GM21447 (cell line): ENCODE results near the gene CD55.

Experiments used
- ATAC-seq: cut with Tn5 transposase; IDR thresholded peaks from one replicate; pipeline ENCODE4 v1.9.1; 2021; ENCODE audit not compliant: unreplicated experiment

CD55 gene

GRCh38 chr1:207329469-207329868 is 8.0 kb downstream of the CD55 start:
- no peak for ATAC-seq

DNA sequence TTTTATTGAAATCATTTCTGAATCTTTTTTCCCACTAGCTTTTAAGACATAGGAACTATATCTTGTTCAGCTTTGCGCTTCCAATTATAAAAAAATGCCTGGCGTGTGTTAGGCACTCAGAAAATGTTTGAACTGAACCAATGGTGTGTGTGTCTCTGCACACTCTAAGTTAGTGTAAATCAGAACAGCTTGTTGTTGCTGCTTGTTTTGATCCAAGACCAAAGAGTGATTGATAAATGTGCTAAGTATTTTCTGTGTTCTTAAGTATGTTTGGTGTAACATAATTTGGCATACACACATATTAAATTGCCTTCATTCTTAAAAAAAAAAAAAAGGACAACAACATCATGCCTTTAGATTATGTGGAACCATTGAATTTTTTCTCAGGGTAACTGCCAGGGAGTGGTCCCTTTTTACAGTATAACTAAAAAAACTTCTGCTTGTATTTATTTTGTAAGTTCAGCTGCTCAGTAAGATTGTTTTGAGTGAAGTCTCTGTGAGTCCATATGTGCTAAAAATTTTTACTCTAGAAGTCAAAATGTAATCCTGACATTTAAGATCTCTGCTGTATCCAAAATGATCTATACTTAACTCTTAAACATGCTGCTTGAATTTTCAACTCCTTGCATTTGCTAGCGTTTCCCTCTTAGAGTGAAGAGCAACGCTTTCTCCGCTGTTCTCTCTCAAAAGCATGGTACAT is 8.7 kb downstream of the CD55 start:
- no peak for ATAC-seq

DNA sequence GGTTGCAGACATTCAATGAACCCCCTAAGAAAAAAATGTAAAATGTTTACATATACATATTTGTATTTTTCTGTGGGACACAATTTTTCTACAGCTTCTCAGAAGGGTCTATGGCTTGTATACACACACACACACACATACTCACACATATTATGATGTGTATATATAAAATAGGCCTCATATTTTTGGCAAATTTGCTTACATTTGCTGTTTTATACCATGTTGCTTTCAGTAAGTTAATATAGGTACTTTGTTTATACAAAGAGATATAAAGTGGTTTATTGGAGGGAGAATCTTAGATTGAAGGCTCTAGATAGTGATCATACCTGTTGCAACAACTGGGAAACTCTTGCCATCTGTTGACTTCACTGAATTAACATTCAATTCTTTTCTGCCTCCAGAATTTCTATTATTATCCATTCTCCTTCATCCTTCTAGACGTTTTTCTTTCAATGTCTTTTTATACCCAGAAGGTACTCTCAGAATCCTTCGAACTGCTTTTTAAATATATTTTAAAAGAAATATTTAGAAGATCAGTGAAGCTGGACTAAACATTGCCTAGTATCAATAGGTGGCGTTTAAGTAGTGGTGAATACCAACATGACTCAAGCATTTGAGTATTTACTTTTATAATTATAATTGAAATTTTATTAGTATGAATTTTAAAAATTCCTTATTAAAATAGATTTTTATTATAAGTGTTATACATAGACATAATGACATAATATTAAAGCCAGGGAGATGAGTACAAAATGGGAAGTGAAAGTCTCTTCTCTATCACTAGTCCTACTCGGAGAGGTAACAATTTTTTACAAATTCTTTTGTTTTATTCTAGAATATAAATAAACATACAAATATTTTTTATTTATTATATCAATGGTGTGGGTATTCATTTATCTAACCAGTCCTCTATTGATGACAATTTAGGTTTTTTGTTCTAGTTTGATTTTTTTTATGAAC is 10.2 kb downstream of the CD55 start:
- no peak for ATAC-seq

DNA sequence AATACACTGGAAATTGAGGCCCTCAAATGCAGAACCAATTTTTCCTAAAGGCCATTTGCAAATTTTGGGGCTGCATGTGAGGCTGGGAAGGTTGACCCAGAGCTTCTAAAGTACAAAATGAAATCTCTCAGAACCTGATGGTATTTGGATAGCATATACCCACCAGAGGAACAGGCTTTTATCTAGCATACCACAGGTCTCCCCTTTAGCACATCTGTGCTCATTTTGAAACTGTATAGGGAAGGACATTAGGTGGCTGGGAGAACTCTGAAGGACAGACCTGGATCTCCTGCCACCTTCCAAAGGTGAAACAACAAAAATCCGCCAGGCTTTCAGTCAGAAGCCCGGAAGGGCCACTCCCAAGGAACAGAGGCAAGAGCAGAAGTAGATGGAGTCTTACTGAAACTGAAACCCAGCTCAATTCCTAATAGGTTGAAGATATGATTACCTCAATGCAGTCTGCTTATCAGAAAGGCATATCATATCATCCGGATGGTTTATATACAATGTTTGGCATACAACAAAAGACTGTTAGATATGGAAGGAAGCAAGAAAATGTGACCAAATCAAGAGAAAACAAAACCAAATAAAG is 11.6 kb downstream of the CD55 start:
- no peak for ATAC-seq

- no peak for ATAC-seq
Observed at GRCh38 chr1:207333620-207334019, 12.1 kb downstream of the CD55 start.

GRCh38 chr1:207334337-207334736 is 12.9 kb downstream of the CD55 start:
- no peak for ATAC-seq

GRCh38 chr1:207335138-207335537 is 13.7 kb downstream of the CD55 start:
- no peak for ATAC-seq

GRCh38 chr1:207335695-207336363 is 14.4 kb downstream of the CD55 start:
- ATAC-seq = peak; percentile 59

GRCh38 chr1:207336559-207337467 is 15.3 kb downstream of the CD55 start:
- peak; percentile 62 for ATAC-seq

DNA sequence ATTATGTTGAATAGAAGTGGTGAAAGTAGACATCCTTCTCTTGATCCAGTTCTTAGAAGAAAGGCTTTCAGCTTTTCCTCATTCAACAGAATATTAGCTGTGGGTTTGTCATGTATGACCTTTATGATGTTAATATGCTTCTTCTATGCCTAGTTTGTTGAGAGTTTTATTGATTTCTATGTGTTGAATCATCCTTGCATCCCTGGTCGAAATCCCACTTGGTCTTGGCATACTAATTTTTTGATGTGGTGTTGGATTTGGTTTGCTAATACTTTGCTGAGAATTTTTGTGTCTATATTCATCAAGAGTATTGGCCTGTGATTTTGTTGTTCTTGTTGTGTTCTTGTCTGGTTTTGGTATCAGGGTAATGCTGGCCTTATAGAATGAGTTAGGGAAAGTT is 20.9 kb downstream of the CD55 start:
- no peak for ATAC-seq

DNA sequence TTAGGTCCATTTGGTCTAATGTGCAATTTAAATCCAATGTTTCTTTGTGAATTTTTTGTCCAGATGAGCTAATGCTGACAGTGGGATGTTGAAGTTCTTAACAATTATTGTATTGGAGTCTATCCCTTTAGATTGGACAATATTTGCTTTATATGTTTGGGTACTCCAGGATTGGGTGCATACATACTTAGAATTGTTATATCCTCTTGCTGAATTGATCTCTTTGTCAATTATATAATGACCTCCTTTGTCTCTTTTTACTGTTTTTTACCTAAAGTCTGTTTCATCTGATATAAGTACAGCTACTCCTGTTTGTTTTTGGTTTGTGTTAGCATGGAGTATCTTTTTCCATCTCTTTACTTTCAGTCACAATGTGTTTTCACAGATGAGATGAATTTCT is 22.2 kb downstream of the CD55 start:
- no peak for ATAC-seq

- ATAC-seq = no peak
Observed at GRCh38 chr1:207344221-207344620, 22.7 kb downstream of the CD55 start.

- no peak for ATAC-seq
Observed at GRCh38 chr1:207345644-207346477, 24.4 kb downstream of the CD55 start.

DNA sequence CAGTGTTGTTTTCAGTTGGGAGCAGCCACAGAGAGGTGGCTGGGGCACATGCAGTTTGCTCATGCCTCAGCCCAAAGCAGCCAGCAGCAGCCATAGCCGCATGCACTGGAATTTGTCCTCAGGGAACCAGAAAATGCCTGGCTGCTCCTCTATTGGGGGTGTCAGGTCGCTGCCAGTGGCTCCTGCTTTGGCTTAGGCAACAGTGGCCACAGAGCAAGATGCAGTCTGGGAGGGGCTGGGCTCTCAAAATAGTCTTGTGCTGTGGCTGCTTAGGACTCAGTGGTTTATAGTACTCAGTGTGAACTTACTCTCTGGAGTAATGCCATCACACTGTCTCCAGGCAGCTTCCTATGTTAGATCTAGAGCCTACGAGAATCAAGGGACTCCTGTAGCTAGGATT is 25.0 kb downstream of the CD55 start:
- no peak for ATAC-seq

- ATAC-seq = no peak
Observed at GRCh38 chr1:207349979-207350378, 28.5 kb downstream of the CD55 start.

DNA sequence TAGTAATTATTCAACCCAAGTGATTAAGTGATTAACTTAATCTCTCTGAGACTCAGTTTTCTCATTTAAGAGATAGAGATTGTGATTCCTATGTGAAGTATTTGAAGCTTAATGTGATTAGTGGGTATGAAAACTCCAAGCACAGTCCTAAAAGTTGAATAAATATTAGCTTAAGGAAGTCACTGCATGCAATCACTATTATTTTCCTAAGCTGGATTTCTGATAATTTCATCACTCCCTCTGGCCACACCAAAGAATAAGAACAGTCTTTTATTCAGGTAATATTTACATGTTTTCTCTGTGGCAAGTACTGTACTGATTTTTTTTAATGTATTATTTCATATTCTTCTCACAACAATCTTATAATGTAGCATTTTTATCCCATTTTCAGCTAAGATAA is 31.1 kb downstream of the CD55 start:
- no peak for ATAC-seq

- no peak for ATAC-seq
Observed at GRCh38 chr1:207355060-207355459, 33.6 kb downstream of the CD55 start.

DNA sequence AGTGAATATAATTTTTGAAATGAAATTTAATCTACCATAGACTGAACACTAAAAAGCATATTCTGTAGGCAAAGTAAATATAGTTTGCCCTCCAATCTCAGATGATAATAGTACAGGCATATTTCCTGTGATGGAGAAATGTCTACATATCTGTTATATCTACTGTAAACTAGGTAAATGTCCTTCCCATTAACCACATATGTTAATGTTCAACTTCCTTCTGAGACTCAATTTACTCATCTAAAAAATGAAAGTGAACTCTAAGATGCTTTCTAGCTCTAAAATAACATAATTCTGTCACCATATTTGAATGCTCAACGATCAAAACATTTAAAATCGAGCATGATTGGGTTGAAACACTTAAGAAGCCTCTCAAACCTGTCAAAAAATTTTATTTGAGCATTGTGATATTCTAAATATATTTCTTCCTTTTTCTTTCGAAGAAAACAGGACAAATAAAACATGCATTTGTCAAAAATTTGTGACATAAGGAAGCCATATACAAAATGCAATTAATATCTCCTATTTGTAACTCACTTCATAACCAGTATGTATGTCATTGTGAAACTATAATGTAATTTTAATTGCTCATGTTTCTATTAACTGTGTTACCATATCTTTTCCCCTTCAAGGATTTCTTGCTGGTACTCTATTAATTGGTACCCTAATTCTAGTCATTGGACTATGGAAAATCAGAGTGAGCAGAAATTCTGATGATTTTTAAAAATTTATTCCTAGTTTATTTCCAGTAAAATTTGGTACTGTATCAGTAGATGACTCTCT is 34.2 kb downstream of the CD55 start:
- ATAC-seq = no peak

DNA sequence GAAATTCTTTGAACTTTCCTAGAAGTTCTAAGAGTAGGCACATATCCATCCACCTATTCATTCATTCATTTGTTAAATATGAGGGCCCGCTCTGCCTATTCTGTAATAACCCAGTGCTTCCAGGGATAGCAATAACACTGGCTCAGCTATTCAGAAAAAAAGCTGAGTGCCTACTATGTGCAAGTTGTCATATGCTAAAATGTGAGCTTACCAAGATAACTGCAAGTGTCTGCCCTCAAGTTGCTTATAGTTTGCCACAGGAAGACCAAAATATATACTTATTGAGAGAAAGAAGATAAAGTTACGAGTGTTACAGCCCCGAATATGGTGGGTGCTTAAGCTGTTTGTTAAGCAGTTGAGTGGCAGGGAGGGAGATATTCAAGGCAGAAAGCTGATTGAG is 39.6 kb downstream of the CD55 start:
- ATAC-seq = no peak
